ENCODE data around the gene CASZ1.

Gene CASZ1

GRCh38 chr1:10649517-10650201 lies 146.8 kb downstream of the CASZ1 start:
- no peak for TF ChIP-seq FOXM1 (IDR thresholded peaks at IDR 0.05; ENCODE audit: borderline replicate concordance, low read depth)
- TF ChIP-seq CEBPB (IDR thresholded peaks at IDR 0.05) = no peak
- TF ChIP-seq, protein P1, sequence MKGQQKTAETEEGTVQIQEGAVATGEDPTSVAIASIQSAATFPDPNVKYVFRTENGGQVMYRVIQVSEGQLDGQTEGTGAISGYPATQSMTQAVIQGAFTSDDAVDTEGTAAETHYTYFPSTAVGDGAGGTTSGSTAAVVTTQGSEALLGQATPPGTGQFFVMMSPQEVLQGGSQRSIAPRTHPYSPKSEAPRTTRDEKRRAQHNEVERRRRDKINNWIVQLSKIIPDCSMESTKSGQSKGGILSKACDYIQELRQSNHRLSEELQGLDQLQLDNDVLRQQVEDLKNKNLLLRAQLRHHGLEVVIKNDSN (IDR thresholded peaks at IDR 0.05) = no peak
- no peak for TF ChIP-seq YY1 (IDR thresholded peaks at IDR 0.05; ENCODE audit: low read depth)
- TF ChIP-seq NFIC (IDR thresholded peaks at IDR 0.05) = no peak
- TF ChIP-seq TCF12 (IDR thresholded peaks at IDR 0.05; ENCODE audit: low read depth) = no peak
- TF ChIP-seq REST (IDR thresholded peaks at IDR 0.05; ENCODE audit: low read depth) = no peak
- no peak for TF ChIP-seq ZBTB7A (IDR thresholded peaks at IDR 0.05; ENCODE audit: low read depth)
- no peak for TF ChIP-seq RAD21 (IDR thresholded peaks at IDR 0.05; ENCODE audit: low read depth)
- TF ChIP-seq CREB1 (IDR thresholded peaks at IDR 0.05; ENCODE audit: low read depth) = no peak
- TF ChIP-seq, protein P2, sequence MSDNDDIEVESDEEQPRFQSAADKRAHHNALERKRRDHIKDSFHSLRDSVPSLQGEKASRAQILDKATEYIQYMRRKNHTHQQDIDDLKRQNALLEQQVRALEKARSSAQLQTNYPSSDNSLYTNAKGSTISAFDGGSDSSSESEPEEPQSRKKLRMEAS (IDR thresholded peaks at IDR 0.05) = no peak
- no peak for TF ChIP-seq TAF1 (IDR thresholded peaks at IDR 0.05; ENCODE audit: low read depth)
- no peak for TF ChIP-seq EP300 (IDR thresholded peaks at IDR 0.05; ENCODE audit: borderline replicate concordance)

DNA sequence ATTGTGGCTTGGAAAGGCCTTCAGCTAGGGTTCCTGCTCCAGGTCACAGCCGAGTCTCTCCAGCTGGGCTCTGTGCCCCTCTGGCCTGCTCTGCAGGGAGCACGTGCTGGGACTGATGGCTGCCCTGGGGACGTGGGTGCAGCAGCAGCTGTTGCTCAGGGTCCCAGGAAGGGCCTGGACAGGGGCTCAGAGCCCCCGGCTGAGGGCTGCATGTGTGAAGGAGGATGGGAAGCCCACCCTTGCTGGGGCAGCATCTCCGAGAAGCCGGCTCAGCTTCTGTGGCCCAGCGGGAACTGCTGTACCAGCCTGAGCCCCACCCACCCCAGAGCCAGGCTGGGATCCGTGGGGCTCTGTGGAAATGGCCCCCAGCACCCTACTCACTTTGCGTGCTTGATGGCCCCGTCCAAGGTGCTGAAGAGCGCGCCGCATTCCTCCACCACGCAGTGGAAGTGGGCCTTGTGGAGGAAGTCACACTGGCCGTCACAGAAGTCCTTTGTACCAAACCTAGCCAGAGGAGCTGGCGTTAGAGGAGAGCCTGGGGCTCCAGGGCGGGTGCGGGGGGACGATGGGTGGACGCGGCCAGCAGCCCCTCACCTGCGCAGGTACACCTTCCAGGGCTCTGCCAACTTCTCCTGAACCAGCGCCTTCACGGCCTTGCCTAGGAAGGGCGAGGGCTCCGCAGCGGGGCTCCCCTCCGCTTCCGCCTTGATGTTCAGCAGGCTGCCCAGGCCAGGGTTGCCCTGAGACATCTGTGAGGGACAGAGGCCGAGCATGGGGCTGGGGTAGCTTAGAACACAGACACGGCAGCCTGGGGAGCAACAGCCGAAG lies 147.5 kb downstream of the CASZ1 start:
- TF ChIP-seq FOXM1 (IDR thresholded peaks at IDR 0.05; ENCODE audit: borderline replicate concordance, low read depth) (no peak), REST (IDR thresholded peaks at IDR 0.05; ENCODE audit: low read depth) (peak; percentile 82), CEBPB (IDR thresholded peaks at IDR 0.05) (no peak)
- TF ChIP-seq, protein P1 (IDR thresholded peaks at IDR 0.05) = no peak

DNA sequence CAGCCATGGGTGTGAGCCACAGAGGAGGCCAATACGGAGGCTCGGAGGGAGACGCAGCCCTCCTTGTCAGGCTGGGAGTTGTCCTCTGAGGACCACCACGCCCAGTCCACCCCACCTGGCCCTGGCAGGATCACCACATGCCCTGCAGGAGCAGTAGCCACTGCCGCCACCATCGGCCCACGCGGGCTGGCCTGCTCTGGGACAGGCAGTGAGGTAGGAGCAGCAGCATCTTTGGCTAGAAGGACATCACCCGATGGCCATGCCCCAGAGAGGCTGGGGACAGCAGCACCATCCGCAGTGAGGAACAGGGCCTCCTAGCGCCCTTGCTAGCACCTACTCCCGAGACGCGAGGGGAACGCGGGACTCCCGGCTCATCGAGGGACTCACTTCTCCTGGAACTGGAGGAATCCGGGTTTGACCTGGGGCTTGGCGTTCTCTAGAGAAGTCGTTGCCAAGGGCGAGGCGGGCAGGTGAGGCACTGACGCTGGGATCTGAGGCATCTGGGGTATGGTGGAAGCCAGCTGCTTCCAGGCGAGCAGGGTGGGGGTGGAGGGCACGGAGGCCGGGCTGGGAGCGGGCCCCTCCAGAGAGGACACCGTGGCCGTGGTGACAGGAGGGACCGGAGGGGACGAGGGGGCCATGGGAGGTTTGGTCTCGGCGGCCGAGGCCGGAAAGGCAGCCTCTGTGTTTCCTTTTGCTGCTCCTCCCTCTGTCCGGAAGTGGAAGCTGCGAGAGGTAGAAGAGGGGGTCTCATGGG lies 148.9 kb downstream of the CASZ1 start:
- TF ChIP-seq REST (IDR thresholded peaks at IDR 0.05; ENCODE audit: low read depth) (no peak), ZBTB7A (IDR thresholded peaks at IDR 0.05; ENCODE audit: low read depth) (no peak), CEBPB (IDR thresholded peaks at IDR 0.05) (no peak), NFIC (IDR thresholded peaks at IDR 0.05) (no peak), RAD21 (IDR thresholded peaks at IDR 0.05; ENCODE audit: low read depth) (no peak), EP300 (IDR thresholded peaks at IDR 0.05; ENCODE audit: borderline replicate concordance) (no peak), EGR1 (IDR thresholded peaks at IDR 0.05) (no peak), CREB1 (IDR thresholded peaks at IDR 0.05; ENCODE audit: low read depth) (no peak), YY1 (IDR thresholded peaks at IDR 0.05; ENCODE audit: low read depth) (no peak), FOXM1 (IDR thresholded peaks at IDR 0.05; ENCODE audit: borderline replicate concordance, low read depth) (no peak), TCF12 (IDR thresholded peaks at IDR 0.05; ENCODE audit: low read depth) (no peak), TEAD4 (IDR thresholded peaks at IDR 0.05) (no peak), TAF1 (IDR thresholded peaks at IDR 0.05; ENCODE audit: low read depth) (no peak)
- TF ChIP-seq, protein P2 (IDR thresholded peaks at IDR 0.05) = no peak
- TF ChIP-seq, protein P1 (IDR thresholded peaks at IDR 0.05) = no peak

All from Ishikawa (cell line).